SK-N-MC (cell line): ENCODE results near the gene PIP4K2C.

Source experiments
- DNase-seq: peaks from one replicate; pipeline ENCODE4 v3.0.0-alpha.2; 2011; ENCODE audit warnings: low read depth, low spot score
- H3K27ac ChIP-seq: fragments of 200-600 bp; sonication (generic); 2 replicates; pipeline ENCODE4 v1.5.1; 2016; ENCODE audit warnings: mixed run types
- H3K36me3 ChIP-seq: fragments of 200-600 bp; sonication (generic); 2 replicates; pipeline ENCODE4 v1.6.1; 2017; ENCODE audit warnings: antibody characterized with exemption, low read length, mixed read lengths; ENCODE audit not compliant: insufficient read depth
- H3K4me3 ChIP-seq: fragments of 200-600 bp; sonication (generic); 2 replicates; pipeline ENCODE4 v1.5.1; 2016
- H3K9ac ChIP-seq: fragments of 200-600 bp; sonication (generic); 2 replicates; pipeline ENCODE4 v1.8.0; 2017; ENCODE audit warnings: mixed run types, mixed read lengths; ENCODE audit not compliant: insufficient read length
- H3K9me3 ChIP-seq: fragments of 200-600 bp; sonication (generic); 2 replicates; pipeline ENCODE4 v1.6.1; 2017; ENCODE audit warnings: low read depth, mild to moderate bottlenecking, antibody characterized with exemption, low read length, moderate library complexity, mixed read lengths
- EZH2 ChIP-seq: fragments of 200-600 bp; sonication (generic); IDR thresholded peaks from one replicate; pipeline ENCODE4 v1.6.1; 2017; ENCODE audit warnings: antibody characterized with exemption
- FOXP2 ChIP-seq: optimal IDR thresholded peaks from 2 replicates; pipeline ENCODE3; 2011; ENCODE audit warnings: mild to moderate bottlenecking, moderate library complexity; ENCODE audit not compliant: insufficient read depth; ENCODE audit errors: extremely low read length, control extremely low read depth
- POLR2AphosphoS5 ChIP-seq: IDR thresholded peaks from 2 replicates; pipeline ENCODE4 v1.6.1; 2012; ENCODE audit warnings: mild to moderate bottlenecking, low read depth, low read length, borderline replicate concordance

Gene PIP4K2C

GRCh38 chr12:57590479-57590863, 521 bp upstream of the PIP4K2C start:
- TF ChIP-seq EZH2 (no peak), POLR2AphosphoS5 (no peak), FOXP2 (no peak)
- Histone ChIP-seq H3K9ac (peak overlapping the region; percentile 79), H3K36me3 (no peaks in the 10 kb centered on the region; the same call in 1 of the 2 replicates), H3K27ac (no peak overlapping the region), H3K9me3 (no peaks in the 10 kb centered on the region), H3K4me3 (peak overlapping the region; percentile 91)
- no peak for DNase-seq

- no peaks in the 10 kb centered on the region; the same call in 1 of the 2 replicates for H3K36me3 ChIP-seq
- H3K9ac ChIP-seq = peak overlapping the region; percentile 79
- no peak for TF ChIP-seq EZH2
- TF ChIP-seq FOXP2 = no peak
- no peak for TF ChIP-seq POLR2AphosphoS5
Observed at GRCh38 chr12:57591782-57592325, 862 bp downstream of the PIP4K2C start.

GRCh38 chr12:57592551-57593165, 1.7 kb downstream of the PIP4K2C start:
- H3K4me3 ChIP-seq = no peak overlapping the region
- H3K36me3 ChIP-seq = no peaks in the 10 kb centered on the region; the same call in 1 of the 2 replicates
- H3K27ac ChIP-seq = no peak overlapping the region
- H3K9ac ChIP-seq = no peak overlapping the region
- no peak for DNase-seq
- TF ChIP-seq FOXP2 (no peak), POLR2AphosphoS5 (no peak)
- no peaks in the 10 kb centered on the region for H3K9me3 ChIP-seq

More at GRCh38 chr12:57591782-57592325, 862 bp downstream of the PIP4K2C start:
- H3K9me3 ChIP-seq = no peaks in the 10 kb centered on the region
- peak overlapping the region; percentile 91 for H3K4me3 ChIP-seq
- H3K27ac ChIP-seq = no peak overlapping the region
- no peak for DNase-seq

- TF ChIP-seq POLR2AphosphoS5 (no peak), EZH2 (no peak), FOXP2 (no peak)
- Histone ChIP-seq H3K9ac (no peak overlapping the region), H3K27ac (no peak overlapping the region), H3K36me3 (no peaks in the 10 kb centered on the region; the same call in 1 of the 2 replicates), H3K4me3 (no peak overlapping the region), H3K9me3 (no peaks in the 10 kb centered on the region)
- DNase-seq = no peak
Observed at GRCh38 chr12:57593187-57593586, 2.2 kb downstream of the PIP4K2C start.

- no peak for TF ChIP-seq EZH2
- TF ChIP-seq FOXP2 = no peak
- TF ChIP-seq POLR2AphosphoS5 = no peak
- no peak for DNase-seq
- Histone ChIP-seq H3K4me3 (no peak overlapping the region), H3K27ac (no peak overlapping the region), H3K36me3 (peaks cover 12% of the 10 kb centered on the region; the same call in 1 of the 2 replicates), H3K9ac (no peak overlapping the region), H3K9me3 (no peaks in the 10 kb centered on the region)
Observed at GRCh38 chr12:57600395-57600794, 9.4 kb downstream of the PIP4K2C start.

GRCh38 chr12:57602544-57602943, 11.6 kb downstream of the PIP4K2C start:
- H3K4me3 ChIP-seq = no peak overlapping the region
- H3K9me3 ChIP-seq = no peaks in the 10 kb centered on the region
- peaks cover 12% of the 10 kb centered on the region; the same call in 1 of the 2 replicates for H3K36me3 ChIP-seq
- no peak overlapping the region for H3K9ac ChIP-seq
- no peak overlapping the region for H3K27ac ChIP-seq
- no peak for DNase-seq
- TF ChIP-seq EZH2 (no peak), FOXP2 (no peak), POLR2AphosphoS5 (no peak)

GRCh38 chr12:57603324-57603723, 12.3 kb downstream of the PIP4K2C start:
- peaks cover 12% of the 10 kb centered on the region; the same call in 1 of the 2 replicates for H3K36me3 ChIP-seq
- H3K9ac ChIP-seq = no peak overlapping the region
- peak overlapping the region; percentile 40 for H3K27ac ChIP-seq
- no peaks in the 10 kb centered on the region for H3K9me3 ChIP-seq
- TF ChIP-seq FOXP2 (no peak), POLR2AphosphoS5 (no peak), EZH2 (no peak)
- DNase-seq = no peak
- H3K4me3 ChIP-seq = no peak overlapping the region

GRCh38 chr12:57603815-57604453, 12.9 kb downstream of the PIP4K2C start:
- Histone ChIP-seq H3K36me3 (peaks cover 12% of the 10 kb centered on the region; the same call in 1 of the 2 replicates), H3K9me3 (no peaks in the 10 kb centered on the region), H3K4me3 (peak overlapping the region; percentile 85), H3K9ac (peak overlapping the region; percentile 78), H3K27ac (peak overlapping the region; percentile 40)
- TF ChIP-seq EZH2 = no peak
- no peak for TF ChIP-seq FOXP2
- TF ChIP-seq POLR2AphosphoS5 = 0 out of 2 replicates have a peak, but pooled peaks have one; percentile 20
- DNase-seq = peak; percentile 18
